HG03045 (cell line): Measurements from ENCODE around the gene ITPKB.
A peak's percentile ranks its signal among the peaks of the same experiment; 100 is the strongest.
"Not testable (repeated sequence)": the region's sequence is repeated elsewhere in the genome, so short reads cannot be mapped to it uniquely, and the experiment has no call there.

Experiments
- ATAC-seq: cut with Tn5 transposase; IDR thresholded peaks from one replicate; pipeline ENCODE4 v1.9.1; 2021; ENCODE audit warnings: mild to moderate bottlenecking, moderate library complexity; ENCODE audit not compliant: unreplicated experiment

ITPKB gene

GRCh38 chr1:226761322-226761721 lies 22.2 kb upstream of the ITPKB start:
- no peak for ATAC-seq

- no peak for ATAC-seq
Measured at GRCh38 chr1:226754793-226755533, 15.9 kb upstream of the ITPKB start.

GRCh38 chr1:226754097-226754496 lies 15.0 kb upstream of the ITPKB start:
- ATAC-seq = no peak

- no peak for ATAC-seq
Measured at GRCh38 chr1:226751703-226752102, 12.6 kb upstream of the ITPKB start.

GRCh38 chr1:226751214-226751613 lies 12.1 kb upstream of the ITPKB start:
- no peak for ATAC-seq

- no peak for ATAC-seq
Measured at GRCh38 chr1:226749467-226749866, 10.4 kb upstream of the ITPKB start.

GRCh38 chr1:226748306-226748705 lies 9.2 kb upstream of the ITPKB start:
- ATAC-seq = no peak

GRCh38 chr1:226747519-226748263 lies 8.6 kb upstream of the ITPKB start:
- not testable (repeated sequence) for ATAC-seq

- ATAC-seq = no peak
Measured at GRCh38 chr1:226743259-226743658, 4.2 kb upstream of the ITPKB start.

- ATAC-seq = no peak
Measured at GRCh38 chr1:226741009-226741408, 1.9 kb upstream of the ITPKB start.

GRCh38 chr1:226739696-226740065 lies 599 bp upstream of the ITPKB start:
- ATAC-seq = no peak

GRCh38 chr1:226738421-226738994 lies 574 bp downstream of the ITPKB start:
- peak; percentile 36 for ATAC-seq

GRCh38 chr1:226737819-226738420 lies 1.2 kb downstream of the ITPKB start:
- ATAC-seq = peak; percentile 27

GRCh38 chr1:226736908-226737818 lies 1.9 kb downstream of the ITPKB start:
- ATAC-seq = peak; percentile 37

- no peak for ATAC-seq
Measured at GRCh38 chr1:226736001-226736907, 2.8 kb downstream of the ITPKB start.

GRCh38 chr1:226735576-226735975 lies 3.5 kb downstream of the ITPKB start:
- ATAC-seq = no peak

GRCh38 chr1:226734611-226735153 lies 4.4 kb downstream of the ITPKB start:
- no peak for ATAC-seq

GRCh38 chr1:226733876-226734275 lies 5.2 kb downstream of the ITPKB start:
- no peak for ATAC-seq

- ATAC-seq = no peak
Measured at GRCh38 chr1:226733304-226733703, 5.8 kb downstream of the ITPKB start.
